Activated CD4-positive, alpha-beta T cell treated with anti-CD3 and anti-CD28 coated beads, Interleukin-2, amount 50 U/mL, for 16 hours (primary cell): Measurements from ENCODE around the gene FAM171A1.
"Not testable (repeated sequence)": the region's sequence is repeated elsewhere in the genome, so short reads cannot be mapped to it uniquely, and the experiment has no call there.

Source experiments
- DNase-seq: peaks from one replicate; pipeline ENCODE4 v3.0.0-alpha.2; 2020

FAM171A1 gene

GRCh38 chr10:15278786-15279185 lies 92.3 kb downstream of the FAM171A1 start:
- no peak for DNase-seq

- DNase-seq: not testable (repeated sequence)
Measured at GRCh38 chr10:15276039-15276438, 95.0 kb downstream of the FAM171A1 start.

- not testable (repeated sequence) for DNase-seq
Measured at GRCh38 chr10:15269838-15270237, 101.3 kb downstream of the FAM171A1 start.

- no peak for DNase-seq
Measured at GRCh38 chr10:15267496-15267895, 103.6 kb downstream of the FAM171A1 start.

GRCh38 chr10:15266117-15266516 lies 105.0 kb downstream of the FAM171A1 start:
- no peak for DNase-seq

- DNase-seq: no peak
Measured at GRCh38 chr10:15265558-15265957, 105.5 kb downstream of the FAM171A1 start.

- DNase-seq: no peak
Measured at GRCh38 chr10:15265056-15265455, 106.0 kb downstream of the FAM171A1 start.

GRCh38 chr10:15263657-15264323 lies 107.3 kb downstream of the FAM171A1 start:
- DNase-seq: no peak

- DNase-seq: no peak
Measured at GRCh38 chr10:15262036-15262713, 108.9 kb downstream of the FAM171A1 start.

GRCh38 chr10:15259136-15259535 lies 112.0 kb downstream of the FAM171A1 start:
- DNase-seq: no peak

GRCh38 chr10:15258255-15258654 lies 112.8 kb downstream of the FAM171A1 start:
- DNase-seq: no peak

- no peak for DNase-seq
Measured at GRCh38 chr10:15255961-15256360, 115.1 kb downstream of the FAM171A1 start.

GRCh38 chr10:15254808-15255648 lies 116.1 kb downstream of the FAM171A1 start:
- DNase-seq: peak; percentile 20

- DNase-seq: no peak
Measured at GRCh38 chr10:15253951-15254807, 116.9 kb downstream of the FAM171A1 start.

- DNase-seq: no peak
Measured at GRCh38 chr10:15252396-15252795, 118.7 kb downstream of the FAM171A1 start.

- DNase-seq: no peak
Measured at GRCh38 chr10:15251791-15252380, 119.2 kb downstream of the FAM171A1 start.

- DNase-seq: peak; percentile 7
Measured at GRCh38 chr10:15245530-15245929, 125.6 kb downstream of the FAM171A1 start.

- peak; percentile 49 for DNase-seq
Measured at GRCh38 chr10:15244635-15245197, 126.4 kb downstream of the FAM171A1 start.

GRCh38 chr10:15242261-15242840 lies 128.7 kb downstream of the FAM171A1 start:
- DNase-seq: no peak

GRCh38 chr10:15241306-15241705 lies 129.8 kb downstream of the FAM171A1 start:
- DNase-seq: no peak

- DNase-seq: no peak
Measured at GRCh38 chr10:15238555-15239335, 132.3 kb downstream of the FAM171A1 start.
